ENCODE data around the gene C1R. TPM values are rescaled to one million over a fixed set of nuclear protein-coding genes. Genes with fewer than 3 reads are reported as not detected.
"Not testable (repeated sequence)": the region's sequence is repeated elsewhere in the genome, so short reads cannot be mapped to it uniquely, and the experiment has no call there.

Gene C1R
- total RNA-seq, 2 donors from 2014 or later, result 191 to 467 TPM

DNA sequence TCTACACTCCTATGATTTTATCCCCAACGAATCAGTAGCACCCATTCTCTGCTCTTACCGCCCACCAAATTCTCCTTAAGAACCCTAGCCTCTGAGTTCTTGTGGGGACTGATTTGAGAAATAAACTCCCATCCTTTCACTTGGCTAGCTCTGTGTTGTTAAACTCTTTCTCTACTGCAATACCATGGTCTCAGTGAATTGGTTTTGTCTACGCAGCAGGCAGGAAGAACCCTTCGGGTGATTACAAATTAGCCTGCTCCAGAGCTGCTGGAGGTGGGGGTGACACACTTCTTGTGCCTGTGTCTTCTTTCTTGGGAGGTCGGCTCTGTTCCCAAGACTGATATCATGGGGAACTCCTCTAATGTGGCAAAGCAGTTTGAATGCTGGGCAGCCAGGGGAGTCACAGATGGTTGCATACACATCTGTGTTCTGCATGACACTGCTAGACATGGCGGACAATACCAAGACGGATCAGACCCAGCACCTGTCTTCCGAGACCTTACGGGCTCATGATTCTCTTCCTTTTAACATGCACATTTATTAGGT is 33.3 kb downstream of the C1R start:
- TF ChIP-seq, protein P1, sequence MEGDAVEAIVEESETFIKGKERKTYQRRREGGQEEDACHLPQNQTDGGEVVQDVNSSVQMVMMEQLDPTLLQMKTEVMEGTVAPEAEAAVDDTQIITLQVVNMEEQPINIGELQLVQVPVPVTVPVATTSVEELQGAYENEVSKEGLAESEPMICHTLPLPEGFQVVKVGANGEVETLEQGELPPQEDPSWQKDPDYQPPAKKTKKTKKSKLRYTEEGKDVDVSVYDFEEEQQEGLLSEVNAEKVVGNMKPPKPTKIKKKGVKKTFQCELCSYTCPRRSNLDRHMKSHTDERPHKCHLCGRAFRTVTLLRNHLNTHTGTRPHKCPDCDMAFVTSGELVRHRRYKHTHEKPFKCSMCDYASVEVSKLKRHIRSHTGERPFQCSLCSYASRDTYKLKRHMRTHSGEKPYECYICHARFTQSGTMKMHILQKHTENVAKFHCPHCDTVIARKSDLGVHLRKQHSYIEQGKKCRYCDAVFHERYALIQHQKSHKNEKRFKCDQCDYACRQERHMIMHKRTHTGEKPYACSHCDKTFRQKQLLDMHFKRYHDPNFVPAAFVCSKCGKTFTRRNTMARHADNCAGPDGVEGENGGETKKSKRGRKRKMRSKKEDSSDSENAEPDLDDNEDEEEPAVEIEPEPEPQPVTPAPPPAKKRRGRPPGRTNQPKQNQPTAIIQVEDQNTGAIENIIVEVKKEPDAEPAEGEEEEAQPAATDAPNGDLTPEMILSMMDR (IDR thresholded peaks at IDR 0.05), result no peak
- Histone ChIP-seq H3K9me3 (no peaks in the 10 kb centered on the region), H3K27ac (no peak overlapping the region), H3K4me1 (peaks cover 0 to 10% of the 10 kb centered on the region in 2 donors), H3K4me3 (no peak overlapping the region), H3K27me3 (no peaks in the 10 kb centered on the region), H3K36me3 (no peaks in the 10 kb centered on the region)
- no peak for DNase-seq (ENCODE audit: low spot score)

GRCh38 chr12:7058163-7058845 is 33.9 kb downstream of the C1R start:
- no peaks in the 10 kb centered on the region for H3K36me3 ChIP-seq
- H3K27me3 ChIP-seq, result no peaks in the 10 kb centered on the region
- H3K4me1 ChIP-seq, result peaks cover 0 to 10% of the 10 kb centered on the region in 2 donors
- H3K9me3 ChIP-seq, result no peaks in the 10 kb centered on the region
- no peak overlapping the region for H3K27ac ChIP-seq
- TF ChIP-seq, protein P1 (IDR thresholded peaks at IDR 0.05), result no peak
- H3K4me3 ChIP-seq, result no peak overlapping the region
- DNase-seq (ENCODE audit: low spot score), result no peak

DNA sequence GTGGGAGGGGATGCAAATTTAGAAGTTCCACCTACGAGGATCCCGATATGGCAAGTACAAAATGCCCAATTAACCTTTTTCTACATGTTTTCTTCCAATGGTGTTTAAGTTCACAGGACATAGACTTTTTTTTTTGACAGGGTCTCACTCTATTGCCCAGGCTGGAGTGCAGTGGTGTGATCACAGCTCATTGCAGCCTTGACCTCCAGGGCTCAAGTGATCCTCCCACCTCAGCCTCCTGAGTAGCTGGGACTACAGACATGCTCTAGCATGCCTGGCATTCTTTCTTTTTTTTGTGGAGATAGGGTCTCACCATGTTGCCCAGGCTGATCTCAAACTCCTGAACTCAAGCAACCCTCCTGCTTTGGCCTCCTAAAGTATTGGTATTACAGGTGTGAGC is 36.5 kb downstream of the C1R start:
- H3K36me3 ChIP-seq, result not testable (repeated sequence)

DNA sequence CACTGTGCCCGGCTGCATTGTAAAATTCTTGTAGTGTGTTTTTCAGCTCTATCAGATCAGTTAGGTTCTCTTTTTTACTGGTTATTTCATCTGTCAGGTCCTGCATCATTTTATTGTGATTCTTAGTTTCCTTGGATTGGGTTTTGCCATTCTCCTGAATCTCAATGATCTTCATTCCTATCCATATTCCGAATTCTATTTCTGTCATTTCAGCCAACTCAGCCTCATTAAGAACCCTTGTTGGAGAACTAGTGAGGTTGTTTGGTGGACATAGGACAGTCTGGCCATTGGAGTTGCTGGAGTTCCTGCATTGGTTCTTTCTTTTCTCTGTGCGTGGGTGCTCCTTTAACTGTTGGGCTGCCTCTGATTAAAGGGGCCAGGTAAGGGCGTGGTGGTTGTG is 37.3 kb downstream of the C1R start:
- no peak for DNase-seq (ENCODE audit: low spot score)
- Histone ChIP-seq H3K4me3 (no peak overlapping the region), H3K27ac (no peak overlapping the region), H3K9me3 (no peaks in the 10 kb centered on the region), H3K36me3 (no peaks in the 10 kb centered on the region), H3K27me3 (no peaks in the 10 kb centered on the region), H3K4me1 (peaks cover 0 to 2% of the 10 kb centered on the region in 2 donors)
- TF ChIP-seq, protein P1 (IDR thresholded peaks at IDR 0.05), result no peak

More for the DNA sequence above, 36.5 kb downstream of the C1R start:
- H3K27me3 ChIP-seq; H3K4me1 ChIP-seq; H3K27ac ChIP-seq; DNase-seq (ENCODE audit: low spot score); H3K9me3 ChIP-seq; H3K4me3 ChIP-seq: not testable (repeated sequence)

DNA sequence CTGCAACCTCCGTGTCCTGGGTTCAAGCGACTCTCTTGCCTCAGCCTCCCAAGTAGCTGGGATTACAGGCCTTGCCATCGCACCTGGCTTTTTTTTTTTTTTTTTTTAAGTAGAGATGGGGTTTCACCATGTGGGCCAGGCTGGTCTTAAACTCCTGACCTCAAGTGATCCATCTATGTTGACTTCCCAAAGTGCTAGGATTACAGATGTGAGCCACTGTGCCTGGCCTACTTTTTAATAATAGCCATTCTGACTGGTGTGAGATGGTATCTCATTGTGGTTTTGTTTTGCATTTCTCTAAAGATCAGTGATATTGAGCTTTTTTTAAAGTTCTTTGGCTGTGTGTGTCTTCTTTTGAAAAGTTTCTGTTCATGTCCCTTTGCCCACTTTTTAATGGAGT is 42.3 kb downstream of the C1R start:
- not testable (repeated sequence) for H3K9me3 ChIP-seq; DNase-seq (ENCODE audit: low spot score); H3K27ac ChIP-seq; H3K4me3 ChIP-seq; H3K27me3 ChIP-seq; H3K4me1 ChIP-seq; H3K36me3 ChIP-seq

DNA sequence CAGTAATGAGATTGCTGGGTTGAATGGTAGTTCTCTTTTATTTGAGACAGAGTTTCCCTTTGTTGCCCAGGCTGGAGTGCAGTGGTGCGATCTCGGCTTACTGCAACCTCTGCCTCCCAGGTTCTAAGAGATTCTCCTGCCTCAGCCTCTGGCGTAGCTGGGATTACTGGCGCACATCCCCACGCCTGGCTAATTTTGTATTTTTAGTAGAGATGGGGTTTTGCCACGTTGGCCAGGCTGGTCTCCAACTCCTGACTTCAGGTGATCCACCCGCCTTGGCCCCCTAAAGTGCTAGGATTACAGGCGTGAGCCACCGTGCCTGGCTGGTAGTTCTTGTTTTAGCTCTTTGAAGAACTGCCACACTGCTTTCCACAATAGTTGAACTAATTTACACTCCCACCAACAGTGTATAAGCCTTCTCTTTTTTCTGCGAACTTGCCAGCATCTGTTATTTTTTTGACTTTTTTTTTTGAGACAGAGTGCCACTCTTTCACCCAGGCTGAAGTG is 42.7 kb downstream of the C1R start:
- H3K4me3 ChIP-seq; H3K4me1 ChIP-seq; DNase-seq (ENCODE audit: low spot score); H3K9me3 ChIP-seq; H3K27me3 ChIP-seq; H3K36me3 ChIP-seq; H3K27ac ChIP-seq: not testable (repeated sequence)

GRCh38 chr12:7047306-7047705 is 44.9 kb downstream of the C1R start:
- Histone ChIP-seq H3K27ac (no peak overlapping the region), H3K36me3 (no peaks in the 10 kb centered on the region), H3K9me3 (no peaks in the 10 kb centered on the region), H3K27me3 (no peaks in the 10 kb centered on the region), H3K4me3 (no peak overlapping the region), H3K4me1 (peaks cover 0 to 4% of the 10 kb centered on the region in 2 donors)
- TF ChIP-seq, protein P1 (IDR thresholded peaks at IDR 0.05), result no peak
- no peak for DNase-seq (ENCODE audit: low spot score)

Data from right atrium auricular region (tissue), 2 donors.